Dermis microvascular lymphatic vessel endothelial cell (primary cell): ENCODE results near the gene SAT2. TPM values are rescaled to one million over a fixed set of nuclear protein-coding genes. Genes with fewer than 3 reads are reported as not detected.

ENCODE experiments used
- DNase-seq, 2 donors: peaks; one replicate each; pipeline versions ENCODE4 v3.0.0 to v3.0.0-alpha.2; 2010; ENCODE audit warnings: low read depth in 2 of 2
- total RNA-seq: library from RNA; depleted of rRNA; stranded (reverse); fragments of >200 nt; gene quantifications from 2 replicates; pipeline ENCODE4 v1.2.1, GENCODE V29; 2014

The SAT2 gene
- total RNA-seq, 1 donor from 2014 or later = 27.6 TPM

- DNase-seq = no peak
Observed at GRCh38 chr17:7592422-7593021, 35.1 kb downstream of the SAT2 start.

GRCh38 chr17:7591596-7591995, 36.0 kb downstream of the SAT2 start:
- DNase-seq = no peak

- DNase-seq = no peak
Observed at GRCh38 chr17:7590743-7591142, 36.9 kb downstream of the SAT2 start.

- no peak for DNase-seq
Observed at GRCh38 chr17:7589891-7590691, 37.5 kb downstream of the SAT2 start, which contains the start of gene SOX15. TSS of gene SOX15 (minus strand) at chr17:7590094. CDS start at chr17:7589676, 418 bp downstream.

GRCh38 chr17:7589204-7589868, 38.3 kb downstream of the SAT2 start:
- peak; percentile 54 to 82 for DNase-seq

- no peak for DNase-seq
Observed at GRCh38 chr17:7588553-7589203, 38.9 kb downstream of the SAT2 start.

- DNase-seq = peak in 1 of 2 donors; percentile 38
Observed at GRCh38 chr17:7587420-7588151, 40.0 kb downstream of the SAT2 start.

- DNase-seq = no peak
Observed at GRCh38 chr17:7586673-7587419, 40.8 kb downstream of the SAT2 start.

- DNase-seq = peak; percentile 90 to 96
Observed at GRCh38 chr17:7583253-7584109, 44.1 kb downstream of the SAT2 start, which contains the start of gene MPDU1. TSS of gene MPDU1 (plus strand) at chr17:7583852. CDS start at chr17:7583863, 11 bp downstream.

GRCh38 chr17:7582396-7583252, 45.0 kb downstream of the SAT2 start:
- DNase-seq = no peak

GRCh38 chr17:7580604-7581575, 46.7 kb downstream of the SAT2 start:
- no peak for DNase-seq

GRCh38 chr17:7579834-7580603, 47.6 kb downstream of the SAT2 start:
- DNase-seq = no peak

GRCh38 chr17:7579001-7579833, 48.4 kb downstream of the SAT2 start, which contains the start of gene CD68:
TSS of gene CD68 (plus strand) at chr17:7579638. CDS start at chr17:7579678, 40 bp downstream.
- DNase-seq = peak; percentile 79 to 91

- no peak for DNase-seq
Observed at GRCh38 chr17:7577327-7578199, 50.1 kb downstream of the SAT2 start.
